ENCODE measurements around the gene RPTOR.

DNA sequence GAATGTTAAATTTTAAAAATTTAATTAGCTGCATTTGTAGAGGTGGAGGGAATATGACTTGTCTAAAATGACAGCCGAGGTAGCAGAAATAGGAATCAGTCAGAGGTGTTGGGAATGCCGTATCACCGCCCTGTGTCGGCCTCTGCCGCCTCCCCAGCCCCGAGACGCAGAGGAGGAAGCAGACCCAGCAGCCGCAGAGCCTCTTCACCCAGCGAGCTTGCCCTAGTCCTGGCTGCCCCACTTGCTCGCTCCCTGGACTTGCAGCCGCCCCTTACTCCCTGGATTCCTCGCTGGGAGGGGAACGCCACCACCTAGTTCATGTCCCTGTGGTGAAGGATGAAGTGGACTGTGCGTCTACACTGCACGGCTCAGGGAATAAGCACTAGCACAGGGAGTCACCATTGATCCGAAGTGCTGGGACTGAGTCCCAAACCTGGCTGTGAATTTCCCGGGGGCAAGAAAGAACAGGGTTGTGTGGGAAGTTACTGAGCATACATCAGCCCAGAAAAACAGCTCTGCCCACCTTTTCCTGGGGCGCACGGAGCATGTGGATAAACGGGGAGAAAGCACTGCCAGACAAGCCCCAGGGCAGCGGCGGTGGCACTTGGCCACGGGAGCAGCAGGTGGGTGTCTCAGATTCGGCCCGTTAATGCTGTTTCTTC is 76.8 kb downstream of the RPTOR start:
- TF ChIP-seq CTCF (optimal IDR thresholded peaks at IDR 0.05 in 1 of 3, IDR thresholded peaks at IDR 0.05 in 1 of 3, conservative IDR thresholded peaks at IDR 0.05 in 1 of 3; ENCODE audit: extremely low read depth in 1 of 3, insufficient read depth in 2 of 3, low read length in 3 of 3) (no peak), EZH2 (IDR thresholded peaks at IDR 0.05; ENCODE audit: low read length) (no peak)

Measured in keratinocyte (primary cell).